DND-41 (cell line): ENCODE measurements around the gene RAD51B.

Experiments
- ATAC-seq: fragments of 200-7000 bp; cut with Tn5 transposase; 3 replicates; pipeline ENCODE4 v1.9.1; 2021; ENCODE audit warnings: low read depth; ENCODE audit not compliant: insufficient read depth
- DNase-seq: peaks from one replicate; pipeline ENCODE4 v3.0.0-alpha.2; 2020
- H2AFZ ChIP-seq: 2 replicates; pipeline ENCODE4 v1.6.0; 2012; ENCODE audit warnings: low read depth, low read length
- H3K27ac ChIP-seq: 2 replicates; pipeline ENCODE4 v1.5.1; 2012; ENCODE audit warnings: low read length, inconsistent platforms
- H3K27me3 ChIP-seq: fragments of 200-600 bp; sonication (generic); 2 replicates; pipeline ENCODE4 v1.6.0; 2012; ENCODE audit warnings: low read length, mild to moderate bottlenecking, inconsistent platforms; ENCODE audit not compliant: insufficient read depth, poor library complexity
- H3K36me3 ChIP-seq: 2 replicates; pipeline ENCODE4 v1.5.1; 2012; ENCODE audit warnings: low read length, inconsistent platforms; ENCODE audit not compliant: insufficient read depth
- H3K4me1 ChIP-seq: 2 replicates; pipeline ENCODE4 v1.5.1; 2012; ENCODE audit warnings: mild to moderate bottlenecking, low read length; ENCODE audit not compliant: insufficient read depth
- H3K4me2 ChIP-seq: 2 replicates; pipeline ENCODE4 v1.6.0; 2012; ENCODE audit warnings: mild to moderate bottlenecking, moderate library complexity, low read length, inconsistent platforms; ENCODE audit not compliant: insufficient read depth
- H3K4me3 ChIP-seq, 2 experiments: fragments of 200-600 bp in 1 of 2; shearing (Covaris generic) in 1 of 2; 2 replicates each; pipeline ENCODE4 v1.5.1; 2012 to 2016; ENCODE audit warnings: inconsistent platforms in 2 of 2, low read length in 2 of 2, mild to moderate bottlenecking in 2 of 2, low read depth in 1 of 2, moderate library complexity in 1 of 2
- H3K79me2 ChIP-seq: 2 replicates; pipeline ENCODE4 v1.6.0; 2012; ENCODE audit warnings: low read length, inconsistent platforms; ENCODE audit not compliant: insufficient read depth
- H3K9ac ChIP-seq: 2 replicates; pipeline ENCODE4 v1.6.0; 2012; ENCODE audit warnings: low read depth, mild to moderate bottlenecking, inconsistent platforms, low read length, moderate library complexity
- H3K9me3 ChIP-seq: 2 replicates; pipeline ENCODE4 v1.5.1; 2012; ENCODE audit warnings: low read length, moderate library complexity, mild to moderate bottlenecking, inconsistent platforms; ENCODE audit not compliant: insufficient read depth, severe bottlenecking
- H4K20me1 ChIP-seq: 2 replicates; pipeline ENCODE4 v1.6.0; 2012; ENCODE audit warnings: low read length; ENCODE audit not compliant: insufficient read depth
- CTCF ChIP-seq: IDR thresholded peaks from 2 replicates; pipeline ENCODE4 v1.5.1; 2012; ENCODE audit warnings: borderline replicate concordance, low read length, moderate library complexity, mild to moderate bottlenecking; ENCODE audit not compliant: poor library complexity, severe bottlenecking; ENCODE audit errors: extremely low read depth
- EZH2 ChIP-seq: IDR thresholded peaks from 3 replicates; pipeline ENCODE4 v1.6.1; 2012; ENCODE audit warnings: borderline replicate concordance, low read depth, mild to moderate bottlenecking, moderate library complexity, low read length, inconsistent platforms; ENCODE audit not compliant: severe bottlenecking

RAD51B gene

GRCh38 chr14:68596211-68596610, 776.6 kb downstream of the RAD51B start:
- no peak for DNase-seq
- Histone ChIP-seq H3K4me3 (no peak overlapping the region), H3K4me1 (peaks cover 22% of the 10 kb centered on the region), H3K27ac (no peak overlapping the region), H3K9me3 (no peaks in the 10 kb centered on the region), H3K9ac (no peak overlapping the region), H3K4me2 (no peak overlapping the region), H3K36me3 (no peaks in the 10 kb centered on the region), H3K27me3 (no peaks in the 10 kb centered on the region), H4K20me1 (no peaks in the 10 kb centered on the region), H3K79me2 (no peaks in the 10 kb centered on the region), H2AFZ (no peak overlapping the region)
- no peak for TF ChIP-seq CTCF
- no peak for ATAC-seq

- H3K9me3 ChIP-seq = no peaks in the 10 kb centered on the region
- H3K27ac ChIP-seq = no peak overlapping the region
- ATAC-seq = no peak
- no peak overlapping the region for H3K9ac ChIP-seq
- DNase-seq = no peak
- H3K27me3 ChIP-seq = no peaks in the 10 kb centered on the region
- H2AFZ ChIP-seq = no peak overlapping the region
- H3K4me2 ChIP-seq = no peak overlapping the region
- H4K20me1 ChIP-seq = no peaks in the 10 kb centered on the region
- H3K4me3 ChIP-seq = no peak overlapping the region
- H3K4me1 ChIP-seq = peaks cover 22% of the 10 kb centered on the region
- H3K36me3 ChIP-seq = no peaks in the 10 kb centered on the region
- TF ChIP-seq EZH2 (no peak), CTCF (no peak)
- H3K79me2 ChIP-seq = no peaks in the 10 kb centered on the region
Observed at GRCh38 chr14:68596701-68597100, 777.1 kb downstream of the RAD51B start.

- H4K20me1 ChIP-seq = no peaks in the 10 kb centered on the region
- no peak overlapping the region for H3K4me2 ChIP-seq
- DNase-seq = no peak
- TF ChIP-seq EZH2 = no peak
- TF ChIP-seq CTCF = no peak
- no peaks in the 10 kb centered on the region for H3K27me3 ChIP-seq
- H3K9me3 ChIP-seq = no peaks in the 10 kb centered on the region
- no peak overlapping the region for H3K4me3 ChIP-seq
- ATAC-seq = no peak
- H2AFZ ChIP-seq = no peak overlapping the region
- peaks cover 22% of the 10 kb centered on the region for H3K4me1 ChIP-seq
- no peaks in the 10 kb centered on the region for H3K36me3 ChIP-seq
- no peaks in the 10 kb centered on the region for H3K79me2 ChIP-seq
- H3K9ac ChIP-seq = no peak overlapping the region
- H3K27ac ChIP-seq = no peak overlapping the region
Observed at GRCh38 chr14:68598089-68598488, 778.5 kb downstream of the RAD51B start.
